IPS-20b (cell line): ENCODE results near the gene DVL2.
A peak's percentile ranks its signal among the peaks of the same experiment; 100 is the strongest.

ENCODE experiments used
- H3K27ac ChIP-seq: one replicate; pipeline ENCODE4 v1.5.1; 2013; ENCODE audit warnings: low read length
- H3K27me3 ChIP-seq: 2 replicates; pipeline ENCODE4 v1.6.1; 2013; ENCODE audit warnings: mild to moderate bottlenecking, low read length, inconsistent platforms; ENCODE audit not compliant: insufficient read depth
- H3K36me3 ChIP-seq: 2 replicates; pipeline ENCODE4 v1.6.1; 2013; ENCODE audit warnings: low read depth, mild to moderate bottlenecking, inconsistent platforms, low read length, moderate library complexity; ENCODE audit not compliant: insufficient read depth
- H3K4me1 ChIP-seq: 2 replicates; pipeline ENCODE4 v1.6.1; 2013; ENCODE audit warnings: mild to moderate bottlenecking, control low read depth, inconsistent platforms, low read length, moderate library complexity; ENCODE audit not compliant: insufficient read depth
- H3K4me3 ChIP-seq: 2 replicates; pipeline ENCODE4 v1.5.1; 2013; ENCODE audit warnings: mild to moderate bottlenecking, low read length, inconsistent platforms
- H3K9ac ChIP-seq: 2 replicates; pipeline ENCODE4 v1.6.1; 2013; ENCODE audit warnings: low read depth, mild to moderate bottlenecking, inconsistent platforms, low read length, moderate library complexity
- H3K9me3 ChIP-seq: 2 replicates; pipeline ENCODE4 v1.6.1; 2013; ENCODE audit warnings: mild to moderate bottlenecking, low read depth, low read length, inconsistent platforms; ENCODE audit not compliant: insufficient read depth

The DVL2 gene

DNA sequence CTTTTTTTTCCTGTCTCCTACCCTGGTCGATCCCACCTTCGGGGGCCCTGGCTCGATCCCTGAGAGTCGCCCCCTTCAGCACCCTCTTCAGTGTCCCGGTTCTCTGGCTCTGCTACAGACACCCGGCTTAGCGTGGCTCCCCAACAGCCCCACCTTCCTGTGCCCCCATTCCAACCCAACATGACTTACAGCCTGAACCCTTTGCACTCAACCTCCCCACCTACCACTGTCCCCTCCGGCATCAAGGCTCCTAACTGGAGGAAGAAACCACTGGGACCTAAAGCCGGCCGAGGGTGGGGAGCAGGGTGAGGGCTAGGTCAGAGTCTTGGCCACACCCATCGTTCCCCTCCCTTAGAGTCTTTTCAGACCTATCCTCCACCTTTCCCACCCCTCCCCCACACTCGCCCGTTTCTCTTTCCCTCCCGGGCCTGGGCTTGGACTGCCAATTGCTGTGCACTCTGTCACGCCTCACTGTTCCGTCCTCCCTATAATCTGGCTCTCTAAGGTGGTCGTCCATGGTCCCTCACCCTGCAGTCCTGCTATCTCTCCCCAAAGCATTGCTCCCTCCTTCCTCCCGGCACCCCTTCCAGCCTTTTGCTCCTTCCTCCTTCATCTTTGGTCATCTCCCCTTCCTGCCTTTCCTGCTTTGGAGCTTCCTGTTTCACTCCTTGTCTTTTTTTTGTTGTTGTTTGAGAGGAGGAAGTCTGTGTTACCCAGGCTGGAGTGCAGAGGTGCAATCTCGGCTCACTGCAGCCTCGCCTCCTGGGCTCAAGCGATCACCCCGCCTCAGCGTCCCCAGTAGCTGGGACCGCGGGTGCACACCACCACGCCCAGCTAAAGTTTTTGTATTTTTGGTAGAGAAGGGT, 28.9 kb upstream of the DVL2 start:
- Histone ChIP-seq H3K4me3 (peak overlapping the region; percentile 92), H3K4me1 (peaks cover 13% of the 10 kb centered on the region; the same call in 1 of the 2 replicates), H3K9me3 (no peaks in the 10 kb centered on the region), H3K36me3 (peaks cover 22% of the 10 kb centered on the region), H3K27me3 (peaks cover 44% of the 10 kb centered on the region), H3K27ac (peak overlapping the region; percentile 11), H3K9ac (peak overlapping the region; percentile 87)

GRCh38 chr17:7262192-7262934, 28.0 kb upstream of the DVL2 start, which contains the start of gene CLDN7:
TSS of gene CLDN7 (minus strand) at chr17:7262478. CDS start at chr17:7262043, 435 bp downstream.
- Histone ChIP-seq H3K9me3 (no peaks in the 10 kb centered on the region), H3K4me1 (peaks cover 13% of the 10 kb centered on the region; the same call in 1 of the 2 replicates), H3K36me3 (peaks cover 28% of the 10 kb centered on the region), H3K4me3 (peak within 1 kb of the TSS; percentile 92), H3K27ac (peak within 1 kb of the TSS; percentile 67), H3K9ac (peak within 1 kb of the TSS; percentile 97), H3K27me3 (peaks cover 44% of the 10 kb centered on the region)

- H3K9me3 ChIP-seq: no peaks in the 10 kb centered on the region
- H3K4me3 ChIP-seq: peak overlapping the region; percentile 92
- H3K4me1 ChIP-seq: peaks cover 13% of the 10 kb centered on the region; the same call in 1 of the 2 replicates
- H3K27ac ChIP-seq: peak overlapping the region; percentile 67
- H3K9ac ChIP-seq: peak overlapping the region; percentile 97
- peaks cover 36% of the 10 kb centered on the region for H3K36me3 ChIP-seq
- H3K27me3 ChIP-seq: peaks cover 44% of the 10 kb centered on the region
Observed at GRCh38 chr17:7261379-7262191, 27.3 kb upstream of the DVL2 start.

GRCh38 chr17:7260651-7261378, 26.5 kb upstream of the DVL2 start:
- Histone ChIP-seq H3K27me3 (peaks cover 44% of the 10 kb centered on the region), H3K4me3 (peak overlapping the region; percentile 92), H3K36me3 (peaks cover 43% of the 10 kb centered on the region), H3K9ac (peak overlapping the region; percentile 97), H3K4me1 (peaks cover 13% of the 10 kb centered on the region; the same call in 1 of the 2 replicates), H3K27ac (peak overlapping the region; percentile 67), H3K9me3 (no peaks in the 10 kb centered on the region)

GRCh38 chr17:7260151-7260550, 25.8 kb upstream of the DVL2 start:
- Histone ChIP-seq H3K9me3 (no peaks in the 10 kb centered on the region), H3K27ac (no peak overlapping the region), H3K4me3 (peak overlapping the region; percentile 92), H3K36me3 (peaks cover 48% of the 10 kb centered on the region), H3K4me1 (peaks cover 13% of the 10 kb centered on the region; the same call in 1 of the 2 replicates), H3K27me3 (peaks cover 44% of the 10 kb centered on the region), H3K9ac (peak overlapping the region; percentile 97; the same call in 1 of the 2 replicates)

DNA sequence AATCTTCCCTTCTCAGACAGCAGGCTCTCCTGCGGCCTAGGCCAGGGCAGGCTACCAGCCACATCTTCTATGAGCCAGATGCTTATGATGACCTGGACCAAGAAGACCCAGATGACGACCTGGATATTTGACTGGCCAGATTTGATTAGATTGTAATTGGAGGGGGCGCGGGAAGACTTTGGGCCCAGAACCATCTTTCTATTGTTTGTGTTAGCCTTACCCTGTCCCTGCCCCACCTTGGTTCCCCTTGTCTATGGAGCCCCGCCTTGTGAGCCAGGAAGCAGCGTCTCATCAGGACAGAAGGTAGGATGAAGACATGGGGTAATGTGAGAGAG, 25.2 kb upstream of the DVL2 start:
- H3K4me1 ChIP-seq: peaks cover 13% of the 10 kb centered on the region; the same call in 1 of the 2 replicates
- H3K9ac ChIP-seq: no peak overlapping the region
- H3K27ac ChIP-seq: no peak overlapping the region
- H3K36me3 ChIP-seq: peaks cover 54% of the 10 kb centered on the region
- peaks cover 42% of the 10 kb centered on the region for H3K27me3 ChIP-seq
- no peak overlapping the region for H3K4me3 ChIP-seq
- no peaks in the 10 kb centered on the region for H3K9me3 ChIP-seq

DNA sequence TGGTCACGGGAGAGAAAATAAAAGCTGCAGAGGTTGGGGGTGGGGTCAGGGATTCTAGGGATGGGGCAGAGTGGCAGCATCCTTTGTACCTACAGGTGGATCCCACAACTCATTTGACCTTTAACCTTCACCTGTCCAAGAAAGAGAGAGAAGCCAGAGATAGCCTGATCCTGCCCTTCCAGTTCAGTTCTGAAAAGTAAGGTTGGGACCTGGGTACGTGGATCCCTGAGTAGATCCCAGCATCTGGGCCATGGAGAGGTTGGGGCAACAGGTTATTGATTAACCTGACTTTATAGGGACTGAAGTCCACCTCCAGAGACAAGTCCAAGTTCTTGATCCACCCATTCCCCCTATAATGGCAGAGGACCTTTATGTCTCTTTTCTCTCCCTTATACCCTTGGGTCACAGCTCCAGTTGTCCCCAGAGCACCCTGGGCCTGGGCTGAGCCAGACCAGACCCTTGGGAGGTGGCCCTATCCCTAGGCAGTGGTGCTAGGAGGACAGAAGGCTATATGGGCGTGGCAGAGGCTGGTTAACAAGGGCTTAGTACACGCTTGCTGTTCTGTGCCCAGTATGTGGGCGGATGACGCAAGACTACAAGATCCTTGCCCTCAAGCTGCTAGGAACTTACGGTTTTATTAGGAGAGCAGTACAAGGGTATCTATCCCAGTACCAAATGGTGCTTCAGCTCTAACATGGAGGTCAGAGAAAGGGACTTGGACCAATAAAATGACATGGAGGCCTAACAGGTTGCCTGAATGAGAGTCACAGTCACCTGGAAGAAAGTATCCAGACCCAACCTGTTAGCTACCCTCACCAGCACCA, 24.6 kb upstream of the DVL2 start:
- Histone ChIP-seq H3K9me3 (no peaks in the 10 kb centered on the region), H3K27ac (no peak overlapping the region), H3K36me3 (peaks cover 60% of the 10 kb centered on the region)

GRCh38 chr17:7256766-7257456, 22.6 kb upstream of the DVL2 start:
- Histone ChIP-seq H3K36me3 (peaks cover 64% of the 10 kb centered on the region), H3K27me3 (peaks cover 16% of the 10 kb centered on the region), H3K9ac (no peak overlapping the region), H3K9me3 (no peaks in the 10 kb centered on the region), H3K27ac (no peak overlapping the region), H3K4me3 (no peak overlapping the region), H3K4me1 (0 out of 2 replicates have a peak, but pooled peaks cover 7% of the 10 kb centered on the region)

More for the DNA sequence above, 24.6 kb upstream of the DVL2 start:
- H3K9ac ChIP-seq: no peak overlapping the region
- H3K27me3 ChIP-seq: peaks cover 36% of the 10 kb centered on the region
- H3K4me1 ChIP-seq: peaks cover 8% of the 10 kb centered on the region; the same call in 1 of the 2 replicates
- H3K4me3 ChIP-seq: no peak overlapping the region

DNA sequence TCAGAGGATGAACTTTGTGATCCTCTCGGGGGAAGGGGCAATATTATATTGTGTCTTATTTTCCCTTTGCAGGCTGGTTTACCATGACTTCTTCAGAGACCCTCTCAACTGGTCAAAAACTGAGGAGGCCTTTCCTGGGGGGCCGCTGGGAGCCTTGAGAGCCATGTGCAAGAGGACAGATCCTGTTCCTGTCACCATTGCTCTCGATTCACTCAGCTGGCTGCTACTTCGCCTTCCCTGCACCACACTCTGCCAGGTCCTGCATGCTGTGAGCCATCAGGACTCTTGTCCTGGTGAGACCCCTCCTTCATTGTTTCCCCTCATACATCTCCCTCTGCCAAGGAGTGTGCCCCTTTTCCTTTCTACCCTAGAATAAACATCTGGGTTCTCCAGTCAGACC, 20.2 kb upstream of the DVL2 start:
- H3K9ac ChIP-seq: no peak overlapping the region
- peaks cover 56% of the 10 kb centered on the region for H3K36me3 ChIP-seq
- H3K4me1 ChIP-seq: peaks cover 7% of the 10 kb centered on the region
- no peaks in the 10 kb centered on the region for H3K9me3 ChIP-seq
- no peak overlapping the region for H3K27ac ChIP-seq
- no peak overlapping the region for H3K4me3 ChIP-seq
- no peaks in the 10 kb centered on the region for H3K27me3 ChIP-seq

- H3K4me1 ChIP-seq: peaks cover 7% of the 10 kb centered on the region
- no peaks in the 10 kb centered on the region for H3K9me3 ChIP-seq
- H3K9ac ChIP-seq: peak overlapping the region; percentile 94; the same call in 1 of the 2 replicates
- H3K27ac ChIP-seq: no peak overlapping the region
- peak overlapping the region; percentile 92 for H3K4me3 ChIP-seq
- H3K27me3 ChIP-seq: no peaks in the 10 kb centered on the region
- peaks cover 41% of the 10 kb centered on the region for H3K36me3 ChIP-seq
Observed at GRCh38 chr17:7253082-7253481, 18.8 kb upstream of the DVL2 start.
